Gastroesophageal sphincter (tissue), 4 donors: ENCODE data around the gene CADPS2. TPM values are rescaled to one million over a fixed set of nuclear protein-coding genes. Genes with fewer than 3 reads are reported as not detected.

Source experiments
- ATAC-seq: fragments of 150-250 bp; one replicate; pipeline ENCODE4 v1.9.1; 2016; ENCODE audit warnings: mild to moderate bottlenecking, moderate library complexity
- H3K27ac ChIP-seq, 4 donors: fragments of 200-600 bp; sonication (generic) in 3 of 4; 1 replicate in 3 of 4; 2 replicates in 1 of 4; pipeline ENCODE4 v1.5.1; 2016 to 2019
- H3K27me3 ChIP-seq: fragments of 200-600 bp; sonication (generic); one replicate; pipeline ENCODE4 v1.5.1; 2019
- H3K36me3 ChIP-seq, 2 donors: fragments of 200-600 bp; sonication (generic); one replicate each; pipeline ENCODE4 v1.5.1; 2019; ENCODE audit warnings: control low read depth in 1 of 2
- H3K4me1 ChIP-seq, 3 donors: fragments of 200-600 bp; sonication (generic); 1 replicate in 2 of 3; 2 replicates in 1 of 3; pipeline ENCODE4 v1.5.1; 2016 to 2019; ENCODE audit warnings: control low read depth in 2 of 3
- H3K4me3 ChIP-seq, 2 donors: fragments of 200-600 bp; sonication (generic); one replicate each; pipeline ENCODE4 v1.5.1; 2019; ENCODE audit warnings: mild to moderate bottlenecking in 1 of 2, moderate library complexity in 1 of 2
- H3K9me3 ChIP-seq, 3 donors: fragments of 200-600 bp; sonication (generic); one replicate each; pipeline ENCODE4 v1.5.1; 2017 to 2019; ENCODE audit warnings: control low read depth in 2 of 3
- EP300 ChIP-seq: sonication (generic); formaldehyde crosslinking; IDR thresholded peaks from one replicate; pipeline ENCODE4 v1.6.1; 2017; ENCODE audit warnings: antibody characterized with exemption, mild to moderate bottlenecking
- POLR2A ChIP-seq, 2 donors: fragments of 450-650 bp; IDR thresholded peaks; one replicate each; pipeline ENCODE4 v1.6.1; 2017; ENCODE audit warnings: antibody characterized with exemption in 2 of 2, mild to moderate bottlenecking in 2 of 2, moderate library complexity in 1 of 2
- POLR2AphosphoS5 ChIP-seq: sonication (generic); formaldehyde crosslinking; IDR thresholded peaks from one replicate; pipeline ENCODE4 v1.6.1; 2017; ENCODE audit warnings: antibody characterized with exemption
- WGBS, 2 donors: methylation state at CpG; one replicate each; pipeline ENCODE4 v1.1.5; 2018; ENCODE audit warnings: low coverage in 1 of 2; 5-methylcytosine and 5-hydroxymethylcytosine counted together
- total RNA-seq, 4 donors: library from RNA; depleted of rRNA; stranded (reverse); fragments of >200 nt; gene quantifications; one replicate each; pipeline ENCODE4 v1.1.0, GENCODE V29; 2016
- TF ChIP-seq, protein P1 (sequence below), 4 experiments: fragments of 200-600 bp in 2 of 4; fragments of 450-650 bp in 2 of 4; sonication (generic) in 1 of 4; IDR thresholded peaks; one replicate each; pipeline ENCODE4 v1.5.1; 2017 to 2019; ENCODE audit warnings: antibody characterized with exemption in 4 of 4, mild to moderate bottlenecking in 2 of 4, moderate library complexity in 2 of 4

Gene CADPS2
- total RNA-seq, 4 donors from 2014 or later, result 20.3 to 205 (median 138) TPM

DNA sequence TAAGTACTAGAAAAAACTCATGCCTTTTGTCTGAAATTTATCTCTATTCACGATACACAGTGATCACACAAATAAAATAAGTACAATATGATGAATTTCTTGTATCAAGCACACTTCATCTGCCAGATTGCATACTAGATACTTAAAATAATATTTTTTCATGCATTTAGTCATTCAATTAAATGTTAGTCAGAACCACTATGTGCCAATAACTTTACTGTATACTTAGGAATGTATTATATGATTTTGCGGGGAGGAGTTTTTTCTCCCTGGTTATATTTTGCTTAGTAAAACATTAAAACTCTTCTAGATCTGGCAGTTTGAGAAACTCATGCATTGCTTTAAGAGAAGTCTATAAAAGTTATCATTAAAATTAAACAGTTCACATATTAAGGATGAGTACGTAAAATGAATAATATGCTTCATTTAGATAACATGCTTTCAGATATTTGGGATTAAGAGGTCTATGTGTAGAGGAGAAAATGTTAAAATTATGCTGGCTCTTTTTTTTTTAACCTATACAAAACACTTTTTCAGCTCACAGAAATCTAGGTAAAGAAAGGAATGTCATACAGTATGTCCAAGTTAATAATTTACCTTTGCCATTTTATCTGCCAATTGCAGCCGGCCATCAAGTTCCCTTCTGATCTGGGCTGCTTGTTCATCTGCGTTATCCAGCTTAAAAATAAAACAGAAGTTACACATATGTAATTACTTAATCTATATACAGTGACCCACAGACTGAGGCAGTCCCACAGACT lies 257.4 kb downstream of the CADPS2 start:
- Histone ChIP-seq H3K36me3 (no peaks in the 10 kb centered on the region), H3K27me3 (no peaks in the 10 kb centered on the region), H3K4me3 (no peak overlapping the region), H3K4me1 (no peaks in the 10 kb centered on the region), H3K27ac (no peak overlapping the region), H3K9me3 (no peaks in the 10 kb centered on the region)
- no peak for ATAC-seq
- TF ChIP-seq, protein P1, sequence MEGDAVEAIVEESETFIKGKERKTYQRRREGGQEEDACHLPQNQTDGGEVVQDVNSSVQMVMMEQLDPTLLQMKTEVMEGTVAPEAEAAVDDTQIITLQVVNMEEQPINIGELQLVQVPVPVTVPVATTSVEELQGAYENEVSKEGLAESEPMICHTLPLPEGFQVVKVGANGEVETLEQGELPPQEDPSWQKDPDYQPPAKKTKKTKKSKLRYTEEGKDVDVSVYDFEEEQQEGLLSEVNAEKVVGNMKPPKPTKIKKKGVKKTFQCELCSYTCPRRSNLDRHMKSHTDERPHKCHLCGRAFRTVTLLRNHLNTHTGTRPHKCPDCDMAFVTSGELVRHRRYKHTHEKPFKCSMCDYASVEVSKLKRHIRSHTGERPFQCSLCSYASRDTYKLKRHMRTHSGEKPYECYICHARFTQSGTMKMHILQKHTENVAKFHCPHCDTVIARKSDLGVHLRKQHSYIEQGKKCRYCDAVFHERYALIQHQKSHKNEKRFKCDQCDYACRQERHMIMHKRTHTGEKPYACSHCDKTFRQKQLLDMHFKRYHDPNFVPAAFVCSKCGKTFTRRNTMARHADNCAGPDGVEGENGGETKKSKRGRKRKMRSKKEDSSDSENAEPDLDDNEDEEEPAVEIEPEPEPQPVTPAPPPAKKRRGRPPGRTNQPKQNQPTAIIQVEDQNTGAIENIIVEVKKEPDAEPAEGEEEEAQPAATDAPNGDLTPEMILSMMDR (IDR thresholded peaks at IDR 0.05), result no peak
- TF ChIP-seq POLR2A (IDR thresholded peaks at IDR 0.05), result no peak
- TF ChIP-seq POLR2AphosphoS5, result no peak
- no peak for TF ChIP-seq EP300
- 91 to 92% methylated on average over 5 of the region's 5 CpGs for WGBS, 2 donors

DNA sequence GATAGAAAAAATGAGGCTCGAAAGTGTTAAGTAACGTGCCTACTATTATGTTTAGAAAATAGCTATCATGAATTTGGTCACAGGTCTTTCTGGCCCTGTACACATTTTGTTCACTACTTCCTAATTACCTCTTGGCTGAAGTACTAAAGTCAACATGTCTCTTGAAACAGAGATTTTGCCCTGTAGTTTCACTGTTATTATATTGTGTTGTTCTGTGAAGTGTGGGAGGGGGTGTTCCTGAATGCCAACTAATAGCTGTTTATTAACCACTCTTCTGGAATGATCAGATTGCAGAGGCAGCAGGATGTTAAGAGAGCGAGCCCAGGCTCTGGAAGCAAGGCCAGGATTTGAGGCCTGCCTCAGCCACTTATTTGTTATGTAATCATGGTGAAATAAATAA lies 259.5 kb downstream of the CADPS2 start:
- WGBS, 2 donors, result 89 to 100% methylated on average over 3 of the region's 3 CpGs
- no peaks in the 10 kb centered on the region for H3K9me3 ChIP-seq
- TF ChIP-seq, protein P1 (IDR thresholded peaks at IDR 0.05), result no peak
- TF ChIP-seq POLR2AphosphoS5, result no peak
- TF ChIP-seq EP300, result no peak
- TF ChIP-seq POLR2A (IDR thresholded peaks at IDR 0.05), result no peak
- no peak overlapping the region for H3K27ac ChIP-seq
- no peaks in the 10 kb centered on the region for H3K4me1 ChIP-seq
- no peak for ATAC-seq
- H3K27me3 ChIP-seq, result no peaks in the 10 kb centered on the region
- no peak overlapping the region for H3K4me3 ChIP-seq
- no peaks in the 10 kb centered on the region for H3K36me3 ChIP-seq

DNA sequence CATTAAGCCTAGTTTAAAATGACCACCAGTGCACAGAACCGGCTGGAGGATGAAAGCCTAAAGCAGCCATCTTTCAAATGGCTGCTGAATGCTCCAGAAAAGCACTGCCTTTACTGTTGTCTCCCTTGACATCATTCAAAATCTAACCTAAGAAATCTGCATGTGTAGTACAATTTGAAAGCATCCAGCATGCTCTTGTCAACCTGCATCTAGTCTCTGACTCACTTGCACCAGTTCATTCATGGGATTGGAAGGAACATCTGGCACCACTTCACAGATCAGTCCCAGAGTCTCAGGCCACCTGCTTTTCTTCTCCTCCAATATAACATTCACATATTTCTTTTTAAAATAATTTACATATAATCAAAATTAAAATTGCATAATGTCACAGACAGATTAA lies 263.6 kb downstream of the CADPS2 start:
- no peak for TF ChIP-seq EP300
- TF ChIP-seq POLR2A (IDR thresholded peaks at IDR 0.05), result no peak
- TF ChIP-seq, protein P1 (IDR thresholded peaks at IDR 0.05), result no peak
- TF ChIP-seq POLR2AphosphoS5, result no peak
- Histone ChIP-seq H3K4me3 (no peak overlapping the region), H3K27me3 (no peaks in the 10 kb centered on the region), H3K27ac (no peak overlapping the region), H3K4me1 (no peaks in the 10 kb centered on the region), H3K36me3 (no peaks in the 10 kb centered on the region), H3K9me3 (no peaks in the 10 kb centered on the region)
- 69 to 73% methylated on average over 1 of the region's 1 CpG for WGBS, 2 donors
- ATAC-seq, result no peak

DNA sequence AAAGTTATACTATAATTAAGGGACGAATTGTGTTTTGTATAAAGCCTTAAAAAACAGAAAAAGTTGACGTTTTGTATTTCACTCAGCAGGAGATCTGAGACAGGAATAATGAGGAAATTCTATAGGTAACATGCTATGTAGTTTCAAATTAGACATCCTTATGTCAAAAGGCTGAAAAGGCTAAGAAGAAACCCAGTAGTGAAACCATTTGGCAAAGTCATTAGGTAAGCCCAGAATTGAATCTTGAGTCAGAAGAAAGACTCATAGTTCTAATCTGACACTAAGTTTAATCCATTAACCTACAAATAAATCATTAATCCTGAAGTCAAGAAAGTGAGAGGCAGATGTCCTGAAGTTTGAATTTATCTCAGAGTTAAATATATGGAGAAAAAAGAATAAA lies 266.6 kb downstream of the CADPS2 start:
- TF ChIP-seq, protein P1 (IDR thresholded peaks at IDR 0.05), result no peak
- TF ChIP-seq POLR2A (IDR thresholded peaks at IDR 0.05) (no peak), POLR2AphosphoS5 (no peak), EP300 (no peak)
- ATAC-seq, result no peak
- Histone ChIP-seq H3K4me3 (no peak overlapping the region), H3K4me1 (peaks cover 0 to 8% (median 0%) of the 10 kb centered on the region in 3 donors), H3K9me3 (no peaks in the 10 kb centered on the region), H3K27me3 (no peaks in the 10 kb centered on the region), H3K36me3 (no peaks in the 10 kb centered on the region), H3K27ac (no peak overlapping the region)
- 67 to 68% methylated on average over 1 to 2 of the region's 2 CpGs for WGBS, 2 donors

DNA sequence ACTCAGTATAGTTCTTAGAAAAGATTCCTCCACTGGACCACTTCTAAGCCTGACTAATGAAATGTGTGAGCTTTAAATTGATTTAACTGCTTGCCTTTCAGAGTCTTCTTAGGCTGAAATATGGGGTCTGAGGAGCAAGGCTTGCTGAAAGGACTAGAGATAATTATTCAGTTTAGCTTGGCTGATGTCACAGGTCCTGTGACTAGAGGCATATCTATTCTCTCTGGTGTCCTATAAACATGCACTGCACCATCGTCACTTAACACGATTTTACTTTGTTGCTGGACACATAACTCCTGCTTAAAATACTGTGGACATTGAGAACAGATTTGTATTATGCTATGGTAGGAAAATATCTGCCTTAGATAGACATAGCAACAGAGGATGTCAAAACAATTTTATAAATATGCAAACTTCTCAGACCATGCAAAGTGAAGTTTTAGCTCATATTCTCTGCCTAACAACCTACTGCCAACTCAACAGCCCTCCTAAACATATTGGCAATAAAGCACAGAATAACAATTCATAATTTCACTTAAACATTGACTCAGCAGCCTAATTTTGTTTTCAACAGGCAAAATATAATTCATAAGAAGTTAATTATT lies 267.6 kb downstream of the CADPS2 start:
- ATAC-seq, result no peak
- Histone ChIP-seq H3K4me1 (peaks cover 0 to 8% (median 0%) of the 10 kb centered on the region in 3 donors), H3K9me3 (no peaks in the 10 kb centered on the region), H3K27me3 (no peaks in the 10 kb centered on the region), H3K36me3 (no peaks in the 10 kb centered on the region), H3K4me3 (no peak overlapping the region), H3K27ac (no peak overlapping the region)
- 34 to 47% methylated on average over 2 of the region's 2 CpGs for WGBS, 2 donors
- TF ChIP-seq, protein P1 (IDR thresholded peaks at IDR 0.05), result no peak
- TF ChIP-seq EP300 (no peak), POLR2A (IDR thresholded peaks at IDR 0.05) (no peak), POLR2AphosphoS5 (no peak)
